Activated CD8-positive, alpha-beta memory T cell treated with anti-CD3 and anti-CD28 coated beads, Interleukin-2, amount 50 U/mL, for 24 hours (primary cell): ENCODE results near the gene OR51I2.

Experiments
- DNase-seq: peaks from one replicate; pipeline ENCODE4 v3.0.0-alpha.2; 2020; ENCODE audit errors: extremely low read depth

The OR51I2 gene, protein sequence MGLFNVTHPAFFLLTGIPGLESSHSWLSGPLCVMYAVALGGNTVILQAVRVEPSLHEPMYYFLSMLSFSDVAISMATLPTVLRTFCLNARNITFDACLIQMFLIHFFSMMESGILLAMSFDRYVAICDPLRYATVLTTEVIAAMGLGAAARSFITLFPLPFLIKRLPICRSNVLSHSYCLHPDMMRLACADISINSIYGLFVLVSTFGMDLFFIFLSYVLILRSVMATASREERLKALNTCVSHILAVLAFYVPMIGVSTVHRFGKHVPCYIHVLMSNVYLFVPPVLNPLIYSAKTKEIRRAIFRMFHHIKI

DNA sequence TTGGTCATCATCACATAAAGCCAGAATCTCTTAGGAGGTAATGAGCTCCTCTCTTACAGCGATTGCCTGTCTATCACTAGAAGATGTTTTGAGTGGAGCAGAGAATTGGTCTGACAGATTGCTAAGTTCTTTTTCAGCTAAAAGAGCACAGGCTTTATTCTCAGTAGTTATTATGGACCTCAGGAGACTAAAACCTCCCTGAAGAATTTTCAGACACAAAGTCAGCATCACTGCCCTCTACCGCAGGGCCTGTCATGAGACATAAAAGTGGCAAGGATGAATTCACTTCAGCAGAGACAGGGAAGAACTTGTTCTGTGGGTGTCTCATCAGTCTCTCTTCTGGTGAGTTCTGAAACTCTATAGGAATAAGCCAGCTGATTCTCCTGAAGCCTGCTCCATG, at the start of gene OR51I2:
Gene OR51I2, plus strand, starts transcription at position 301 of the 400 bp plus-strand sequence. CDS start 4,166 bp downstream, outside the sequence.
- no peak for DNase-seq

DNA sequence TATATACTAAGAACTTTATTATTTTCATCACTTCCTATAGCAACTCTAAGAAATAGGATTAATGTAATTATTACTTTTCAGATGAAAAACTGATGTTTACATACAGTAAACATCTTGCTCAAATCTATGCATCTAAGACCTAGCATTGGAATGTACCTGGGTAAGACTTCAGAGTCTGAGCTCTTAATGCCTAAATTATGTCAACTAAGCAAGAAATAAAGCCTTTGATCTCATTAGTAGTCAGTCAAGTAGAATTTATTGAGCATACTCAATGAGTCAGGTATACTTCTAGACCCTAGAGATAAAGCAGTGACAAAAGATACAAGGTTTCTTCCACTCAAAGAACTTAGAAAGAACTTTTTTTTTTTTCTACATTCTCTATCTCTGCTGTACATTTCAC, 44.0 kb upstream of the OR51I2 start:
- no peak for DNase-seq

DNA sequence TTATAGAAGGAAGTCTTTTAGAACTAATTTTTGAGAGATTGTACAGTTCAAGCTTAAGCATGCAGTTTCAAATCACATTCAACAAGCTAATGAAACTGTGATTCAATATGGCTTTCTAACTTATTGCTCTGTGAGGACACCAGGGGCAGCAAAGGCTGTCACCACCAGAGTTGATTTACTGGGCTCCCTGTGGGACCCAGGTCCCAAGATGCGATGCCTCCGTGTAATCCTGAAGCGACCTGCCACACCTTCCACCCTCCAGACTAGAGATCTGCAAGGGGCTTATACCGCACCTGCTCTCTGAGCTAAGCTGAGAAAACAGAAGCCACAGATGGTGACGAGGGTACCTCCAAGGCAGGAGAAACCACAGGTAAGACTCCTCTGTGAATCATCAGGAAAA, 28.1 kb upstream of the OR51I2 start:
- DNase-seq: no peak

DNA sequence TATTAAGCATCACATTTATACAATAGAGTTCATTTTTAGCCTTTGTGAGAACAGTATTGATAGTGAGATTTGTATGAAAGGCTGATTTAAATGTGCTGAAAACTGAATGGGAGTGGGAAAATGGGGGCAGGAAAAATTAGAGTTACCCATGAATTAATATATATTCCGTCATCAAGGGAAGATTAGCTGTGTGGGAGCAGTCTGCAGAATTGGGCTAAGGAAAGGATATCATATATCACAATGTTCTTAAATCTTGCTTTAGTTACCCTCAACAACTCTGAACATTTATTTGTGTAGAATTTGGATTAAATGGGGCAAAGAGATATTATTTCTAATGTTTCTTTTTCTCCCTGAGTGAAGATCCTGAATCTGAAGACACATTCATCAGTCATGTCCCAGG, 27.3 kb upstream of the OR51I2 start, which contains the start of gene OR51Q1:
Gene OR51Q1, plus strand, starts transcription at position 301 of the 400 bp plus-strand sequence. Its CDS starts 90 bp downstream, at position 391.
- DNase-seq: no peak

DNA sequence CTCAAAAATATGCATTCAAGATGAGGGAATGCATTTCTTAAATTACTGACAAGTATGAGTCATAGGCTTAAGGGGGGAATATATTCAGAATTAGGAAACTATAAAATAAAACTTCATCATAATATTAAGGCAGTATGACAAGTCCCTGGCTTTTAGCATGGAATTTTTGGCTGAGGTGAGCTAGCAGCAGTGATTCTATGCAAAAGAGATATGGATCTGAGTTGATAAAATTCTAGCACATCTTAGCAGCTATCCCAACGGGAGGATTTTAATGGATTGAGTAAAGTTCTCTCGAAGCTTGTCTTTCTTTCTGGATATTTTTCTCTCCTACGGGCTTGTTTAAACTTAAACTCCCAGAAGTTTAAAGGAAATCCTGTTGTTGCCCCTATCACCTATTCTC, 26.0 kb upstream of the OR51I2 start:
- DNase-seq: no peak

DNA sequence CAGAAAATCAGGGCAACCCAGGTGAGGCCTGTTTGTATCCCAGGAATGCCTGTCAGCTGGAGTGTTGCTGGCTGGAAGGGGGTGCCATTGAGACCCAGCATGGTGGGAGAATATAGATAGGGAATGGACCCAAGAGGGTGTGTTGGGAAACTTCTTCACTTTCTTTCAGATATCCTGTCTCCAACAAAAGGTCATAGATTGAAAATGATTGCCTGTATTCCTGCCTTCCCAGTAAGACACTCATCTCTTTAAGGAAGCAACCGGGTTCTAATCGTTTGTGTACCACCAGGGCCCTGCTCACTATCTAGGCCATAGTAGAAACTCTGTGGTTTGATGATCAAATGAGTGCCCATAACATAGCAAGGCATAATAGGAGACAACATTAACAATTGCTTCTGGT, 7.7 kb upstream of the OR51I2 start, which contains the start of gene OR51I1:
Gene OR51I1, minus strand, starts transcription at position 101 of the 400 bp plus-strand sequence. Its CDS starts 0 bp downstream, at position 101.
- DNase-seq: no peak

DNA sequence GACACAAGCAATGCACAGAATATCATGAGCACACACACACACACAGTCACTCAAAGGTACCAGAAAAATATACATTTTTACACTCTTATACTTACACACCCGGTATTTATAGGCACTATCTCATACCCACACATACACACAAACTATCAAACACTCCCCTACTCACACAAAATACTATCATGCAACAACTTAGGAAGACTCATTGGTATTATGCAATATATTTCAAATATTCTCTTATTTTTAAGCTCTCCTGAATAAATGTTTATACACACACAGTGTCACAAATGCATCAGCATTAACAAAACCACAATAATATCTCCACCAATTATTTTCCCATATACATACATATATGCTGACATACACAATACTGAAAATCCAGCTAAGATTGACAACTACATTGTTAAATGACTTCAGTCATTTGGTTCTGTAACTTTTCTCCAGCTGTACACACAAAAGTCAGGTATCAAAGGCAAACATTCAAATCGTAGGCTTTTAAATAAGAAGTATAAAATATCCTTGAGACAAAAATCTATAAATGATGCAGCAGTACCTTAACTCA, 5.2 kb upstream of the OR51I2 start:
- no peak for DNase-seq

DNA sequence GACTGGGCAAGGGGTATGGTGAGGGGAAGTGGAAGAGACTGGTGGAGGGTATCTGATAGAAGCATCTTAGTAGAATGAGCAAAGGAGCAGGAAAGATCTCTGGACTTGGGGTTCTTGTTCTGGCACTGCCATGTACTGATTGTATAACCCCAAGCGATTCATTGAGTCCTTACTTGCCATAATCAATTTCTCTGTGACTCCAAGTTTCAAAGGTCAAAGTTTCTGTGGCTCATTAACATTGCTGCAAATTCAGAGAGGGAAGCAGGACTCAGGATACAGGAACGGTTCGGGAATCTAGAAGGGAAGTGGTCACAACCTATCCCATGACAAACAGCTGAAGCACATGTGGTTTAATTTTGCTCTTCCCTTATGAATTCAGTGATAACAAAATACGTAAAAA, 309 bp downstream of the OR51I2 start:
- DNase-seq: no peak

DNA sequence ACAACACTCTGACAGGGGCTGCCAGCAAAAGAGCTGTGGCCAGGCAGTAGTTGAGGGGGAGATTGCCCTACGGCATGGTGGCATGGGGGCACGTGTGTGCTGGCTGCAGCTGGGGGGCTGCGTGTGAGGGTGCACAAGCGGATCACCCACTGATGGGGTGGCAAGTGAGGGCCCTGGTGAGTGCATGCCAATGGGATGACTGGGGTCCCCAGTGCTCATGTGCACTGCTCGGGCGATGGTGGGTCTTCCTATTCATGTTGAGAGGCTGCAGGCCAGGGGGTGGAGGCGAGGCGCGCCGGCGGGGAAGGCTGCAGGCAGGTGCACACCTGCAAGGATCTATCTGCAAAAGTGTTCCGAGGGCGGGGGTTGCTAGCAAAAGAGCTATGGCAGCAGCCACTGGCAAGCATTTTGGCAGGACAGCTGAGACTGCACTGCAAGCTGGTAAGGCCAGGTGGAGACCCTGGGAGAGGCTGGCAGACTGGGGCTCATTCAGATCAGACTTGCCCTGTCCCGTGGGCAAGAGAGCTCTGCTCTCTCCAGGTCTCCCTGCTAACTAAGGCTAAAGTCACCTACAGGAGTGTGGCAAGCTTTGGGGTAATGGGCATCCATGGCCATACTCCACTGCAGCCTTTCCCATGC, 12.0 kb downstream of the OR51I2 start:
- no peak for DNase-seq

DNA sequence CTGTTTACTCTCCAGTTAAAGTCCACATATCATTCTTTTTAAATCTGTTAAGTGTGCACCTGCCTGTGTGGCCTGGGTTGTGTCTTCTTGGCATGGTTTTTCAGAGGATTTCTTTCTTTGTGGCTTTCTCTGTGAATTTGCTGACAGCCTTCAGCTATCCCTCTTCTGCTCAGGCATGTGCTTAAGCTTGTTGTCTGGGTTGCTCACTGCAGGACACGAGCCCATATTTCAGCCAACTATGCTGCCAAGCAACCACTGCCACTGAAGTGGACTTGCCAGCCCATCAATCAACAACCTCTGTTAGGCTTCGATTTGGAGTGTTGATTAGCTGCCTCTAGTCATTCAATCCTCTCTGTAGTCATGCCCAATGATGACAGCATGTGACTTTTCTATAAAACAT, 18.4 kb downstream of the OR51I2 start:
- DNase-seq: no peak

DNA sequence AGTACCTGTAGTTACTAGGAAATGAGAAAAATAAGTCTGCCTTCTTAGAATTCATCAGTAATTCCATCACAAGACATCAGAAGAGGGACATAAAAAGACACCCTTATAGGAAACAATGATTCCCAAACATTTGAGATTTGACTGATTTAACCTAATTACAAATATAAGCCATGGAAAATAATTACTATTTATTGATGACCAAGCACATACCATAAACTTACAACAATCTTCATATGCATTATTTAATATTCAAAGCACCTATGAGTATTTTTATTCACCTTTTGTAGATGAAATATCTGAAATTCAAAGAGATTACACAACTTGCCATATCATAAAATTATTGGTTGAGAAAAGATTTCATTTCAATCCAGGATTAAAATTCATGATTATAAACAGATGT, 24.8 kb downstream of the OR51I2 start:
- no peak for DNase-seq

DNA sequence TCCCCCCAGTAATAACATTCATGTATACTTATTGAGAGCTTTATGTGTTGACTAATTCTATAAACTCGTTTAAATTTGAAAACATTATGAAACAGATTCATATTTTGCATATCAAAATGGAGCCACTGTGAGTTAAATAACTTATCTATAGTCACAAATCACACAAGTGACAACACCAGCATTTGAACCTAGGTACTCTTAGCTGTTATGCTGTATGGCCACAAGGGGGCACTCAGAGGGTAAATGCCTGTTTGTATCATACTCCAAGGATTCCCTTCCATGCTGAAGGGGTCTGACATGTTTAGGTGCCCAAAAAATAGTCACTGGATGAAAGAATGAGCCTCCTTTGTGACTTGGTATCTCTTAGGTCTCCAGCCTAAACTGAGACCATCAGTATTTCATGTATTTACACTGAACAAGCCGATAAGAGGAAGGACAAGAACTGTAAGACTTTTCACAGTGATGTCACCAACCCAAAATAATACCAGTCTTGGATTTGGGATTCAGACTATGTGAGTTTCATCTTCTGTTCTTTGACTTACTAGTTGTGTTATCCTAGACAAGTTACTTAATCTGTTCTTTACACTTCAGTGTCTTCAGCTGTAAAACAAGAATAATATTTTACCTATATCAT, 27.2 kb downstream of the OR51I2 start:
- no peak for DNase-seq

DNA sequence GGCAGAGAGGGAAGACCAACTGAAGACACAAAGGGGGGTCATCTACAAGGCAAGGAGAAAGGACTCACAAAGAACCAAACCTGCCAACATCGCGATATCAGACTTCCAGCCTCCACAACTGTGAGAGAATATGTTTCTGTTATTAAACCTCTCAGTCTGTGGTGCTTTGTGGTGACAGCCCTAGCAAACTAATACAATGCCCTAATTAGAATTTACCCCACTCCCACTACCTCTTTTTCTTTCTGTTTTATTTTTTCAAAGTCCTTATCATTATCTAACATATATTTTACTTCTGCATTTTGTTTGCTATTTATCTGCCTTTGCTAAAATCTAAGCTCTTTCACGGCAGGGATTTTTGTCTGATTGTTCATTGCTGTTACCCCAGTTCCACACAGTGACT, 36.9 kb downstream of the OR51I2 start:
- DNase-seq: no peak

DNA sequence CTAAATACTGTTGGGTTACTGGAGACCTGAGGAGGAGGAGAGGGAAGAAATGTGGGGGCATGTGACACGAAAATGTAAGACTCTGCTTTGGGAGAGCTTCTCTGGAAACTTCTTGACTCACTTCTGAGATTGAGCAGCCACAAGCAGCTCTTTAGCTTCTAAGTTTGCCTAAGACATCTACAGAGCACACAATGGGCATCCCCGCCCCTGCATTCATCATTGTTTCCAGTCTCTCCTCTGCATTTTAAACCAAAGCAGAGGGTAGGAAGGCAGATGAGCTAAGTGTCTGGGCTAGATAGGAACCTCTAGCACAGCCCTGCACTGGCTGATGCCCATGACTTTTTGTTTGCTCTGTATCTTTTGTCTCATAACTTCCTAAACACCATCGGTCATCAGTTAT, 37.3 kb downstream of the OR51I2 start:
- no peak for DNase-seq

DNA sequence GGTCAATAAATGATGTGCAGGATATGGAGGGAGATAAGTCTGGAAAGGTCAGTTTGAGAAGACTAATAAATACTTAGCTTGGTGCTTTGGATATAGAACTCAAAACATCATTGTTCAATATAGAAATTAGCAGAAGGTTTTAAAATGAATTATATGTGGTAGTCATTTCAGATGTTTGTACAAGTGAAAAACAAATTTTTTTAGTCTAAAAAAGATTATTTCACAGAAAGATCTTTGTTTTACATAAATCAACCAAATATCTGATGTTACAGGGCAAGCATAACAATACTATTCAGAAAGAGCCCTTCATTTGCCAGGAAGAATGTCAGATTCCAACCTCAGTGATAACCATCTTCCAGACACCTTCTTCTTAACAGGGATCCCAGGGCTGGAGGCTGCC, 39.3 kb downstream of the OR51I2 start, which contains the start of gene OR52D1:
Gene OR52D1, plus strand, starts transcription at position 301 of the 400 bp plus-strand sequence. Its CDS starts 22 bp downstream, at position 323.
- no peak for DNase-seq

DNA sequence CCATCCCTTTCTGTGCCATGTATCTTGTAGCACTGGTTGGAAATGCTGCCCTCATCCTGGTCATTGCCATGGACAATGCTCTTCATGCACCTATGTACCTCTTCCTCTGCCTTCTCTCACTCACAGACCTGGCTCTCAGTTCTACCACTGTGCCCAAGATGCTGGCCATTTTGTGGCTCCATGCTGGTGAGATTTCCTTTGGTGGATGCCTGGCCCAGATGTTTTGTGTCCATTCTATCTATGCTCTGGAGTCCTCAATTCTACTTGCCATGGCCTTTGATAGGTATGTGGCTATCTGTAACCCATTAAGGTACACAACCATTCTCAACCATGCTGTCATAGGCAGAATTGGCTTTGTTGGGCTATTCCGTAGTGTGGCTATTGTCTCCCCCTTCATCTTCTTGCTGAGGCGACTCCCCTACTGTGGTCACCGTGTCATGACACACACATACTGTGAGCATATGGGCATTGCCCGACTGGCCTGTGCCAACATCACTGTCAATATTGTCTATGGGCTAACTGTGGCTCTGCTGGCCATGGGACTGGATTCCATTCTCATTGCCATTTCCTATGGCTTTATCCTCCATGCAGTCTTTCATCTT, 39.8 kb downstream of the OR51I2 start:
- DNase-seq: no peak

DNA sequence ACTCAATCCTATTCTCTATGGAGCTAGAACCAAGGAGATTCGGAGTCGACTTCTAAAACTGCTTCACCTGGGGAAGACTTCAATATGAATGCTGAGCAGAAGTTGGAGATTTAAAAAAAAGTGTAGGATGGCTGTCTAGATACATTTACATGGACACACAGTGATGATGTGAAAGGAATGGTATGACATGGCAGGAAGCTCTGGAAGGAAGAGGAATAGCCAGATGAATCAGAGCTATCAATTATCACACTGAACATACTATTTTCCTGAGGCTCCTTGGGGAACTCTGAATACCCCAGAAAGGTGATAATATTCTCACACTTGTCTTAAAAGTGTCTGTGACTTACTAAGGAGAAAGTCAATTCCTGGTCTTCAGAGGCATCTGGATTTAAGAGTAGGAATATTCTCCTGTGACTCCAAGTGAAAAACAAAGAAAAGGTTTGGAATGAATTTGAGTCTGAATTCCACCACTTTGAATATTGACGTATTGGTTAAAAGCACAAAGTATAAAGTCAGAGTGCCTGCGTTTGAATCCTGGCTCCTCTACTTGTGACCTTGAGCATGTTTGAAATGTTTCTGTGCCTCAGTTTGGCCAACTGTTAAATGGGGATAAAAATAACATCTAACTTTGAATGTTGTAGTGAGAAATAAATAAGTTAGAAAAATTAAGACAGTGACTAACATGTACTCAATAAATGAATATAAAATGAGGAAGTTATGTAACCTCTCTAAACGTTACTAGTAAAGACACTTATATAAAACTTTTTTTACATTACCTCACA, 40.6 kb downstream of the OR51I2 start:
- no peak for DNase-seq

DNA sequence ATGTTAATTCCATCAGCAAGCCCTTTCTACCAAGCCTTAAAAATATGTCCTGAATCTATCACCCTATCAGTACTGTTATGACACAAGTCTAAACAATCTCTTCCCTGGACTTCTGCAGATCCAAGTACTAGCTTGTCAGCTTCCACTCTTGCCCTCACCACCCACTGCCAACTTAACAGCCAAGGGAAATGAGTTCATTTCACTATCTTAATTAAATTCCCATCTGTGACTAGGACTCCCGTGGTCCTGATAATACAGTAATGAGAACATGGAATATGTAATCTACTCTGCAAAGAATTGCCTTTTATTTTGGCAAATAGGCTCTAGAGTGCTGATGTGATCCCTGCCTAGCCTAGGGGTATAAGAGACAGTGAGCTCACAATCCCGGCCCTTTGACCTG, 50.5 kb downstream of the OR51I2 start:
- no peak for DNase-seq

DNA sequence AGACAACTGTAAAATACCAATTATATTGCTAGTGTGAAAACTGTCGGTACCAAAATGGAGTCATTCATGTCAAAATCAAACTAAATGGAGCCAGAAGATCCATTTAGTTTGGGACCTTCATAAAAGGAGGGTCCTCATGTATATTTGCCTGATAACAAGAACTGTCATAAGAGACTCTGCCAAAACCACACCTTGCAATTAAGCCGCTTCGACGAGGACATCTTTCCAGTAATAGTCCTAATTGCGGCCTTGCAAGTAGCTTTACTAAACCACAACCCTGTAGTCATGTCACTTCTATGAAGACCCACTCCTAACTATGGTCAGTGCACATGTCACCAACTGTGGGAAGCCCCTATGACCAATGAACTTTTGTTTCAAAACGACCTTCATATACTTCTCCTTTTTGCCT, 51.3 kb downstream of the OR51I2 start:
- no peak for DNase-seq

DNA sequence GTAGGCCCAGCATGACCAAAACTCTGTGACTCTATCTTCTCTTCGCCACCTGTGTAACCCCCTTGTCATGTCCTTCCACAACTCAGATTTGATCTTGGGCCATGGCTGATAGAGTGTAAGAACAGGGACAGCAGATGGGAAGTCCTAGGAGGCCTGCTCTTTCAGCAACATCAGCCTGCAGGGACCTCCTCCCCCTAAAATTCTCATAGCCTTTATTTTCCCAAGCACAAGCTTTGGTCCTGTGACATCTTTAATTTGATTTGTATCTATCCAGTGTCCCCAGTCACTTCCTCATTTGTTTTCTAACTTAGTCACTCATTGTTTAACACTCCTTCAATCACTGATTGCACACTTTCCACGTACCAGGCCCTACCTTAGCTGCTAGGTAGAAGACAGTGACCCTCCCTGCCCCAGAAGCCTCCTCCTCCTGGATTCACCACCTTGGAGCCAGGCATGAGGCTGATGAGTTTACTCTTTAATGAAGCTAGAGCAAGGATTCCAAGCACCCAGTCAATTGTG, 55.3 kb downstream of the OR51I2 start:
- DNase-seq: no peak
